ENCODE measurements around the gene COMMD10.

The COMMD10 gene

DNA sequence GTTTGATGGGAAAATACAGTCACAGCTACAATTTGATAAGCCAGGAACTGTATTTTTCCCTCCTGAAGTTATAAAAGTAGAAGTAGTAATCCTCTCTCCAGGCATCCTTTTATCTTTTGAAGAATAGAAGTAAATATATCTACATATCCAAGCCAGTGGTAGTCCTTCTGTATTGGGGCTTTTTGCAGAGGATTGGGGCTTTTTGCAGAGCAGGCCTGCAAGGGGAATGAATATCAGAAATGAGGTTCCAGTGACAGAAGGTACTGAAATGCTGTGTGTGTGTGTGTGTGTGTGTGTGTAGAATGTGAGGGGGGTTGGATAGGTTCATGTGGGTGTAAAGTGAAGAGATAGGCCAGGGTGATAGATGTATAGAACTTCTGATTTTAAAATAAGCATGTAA lies 127.4 kb downstream of the COMMD10 start:
- no peaks in the 10 kb centered on the region for H3K36me3 ChIP-seq
- no peak overlapping the region for H3K27ac ChIP-seq
- no peak for DNase-seq
- no peak overlapping the region for H3K4me3 ChIP-seq
- TF ChIP-seq, protein P1, sequence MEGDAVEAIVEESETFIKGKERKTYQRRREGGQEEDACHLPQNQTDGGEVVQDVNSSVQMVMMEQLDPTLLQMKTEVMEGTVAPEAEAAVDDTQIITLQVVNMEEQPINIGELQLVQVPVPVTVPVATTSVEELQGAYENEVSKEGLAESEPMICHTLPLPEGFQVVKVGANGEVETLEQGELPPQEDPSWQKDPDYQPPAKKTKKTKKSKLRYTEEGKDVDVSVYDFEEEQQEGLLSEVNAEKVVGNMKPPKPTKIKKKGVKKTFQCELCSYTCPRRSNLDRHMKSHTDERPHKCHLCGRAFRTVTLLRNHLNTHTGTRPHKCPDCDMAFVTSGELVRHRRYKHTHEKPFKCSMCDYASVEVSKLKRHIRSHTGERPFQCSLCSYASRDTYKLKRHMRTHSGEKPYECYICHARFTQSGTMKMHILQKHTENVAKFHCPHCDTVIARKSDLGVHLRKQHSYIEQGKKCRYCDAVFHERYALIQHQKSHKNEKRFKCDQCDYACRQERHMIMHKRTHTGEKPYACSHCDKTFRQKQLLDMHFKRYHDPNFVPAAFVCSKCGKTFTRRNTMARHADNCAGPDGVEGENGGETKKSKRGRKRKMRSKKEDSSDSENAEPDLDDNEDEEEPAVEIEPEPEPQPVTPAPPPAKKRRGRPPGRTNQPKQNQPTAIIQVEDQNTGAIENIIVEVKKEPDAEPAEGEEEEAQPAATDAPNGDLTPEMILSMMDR (IDR thresholded peaks at IDR 0.05), result no peak
- intact Hi-C loops (cut with DNase I; ENCODE audit: low total_unique reads), result no loop called here
- H3K9me3 ChIP-seq, result no peaks in the 10 kb centered on the region
- H3K27me3 ChIP-seq, result no peaks in the 10 kb centered on the region
- no peaks in the 10 kb centered on the region for H3K4me1 ChIP-seq

DNA sequence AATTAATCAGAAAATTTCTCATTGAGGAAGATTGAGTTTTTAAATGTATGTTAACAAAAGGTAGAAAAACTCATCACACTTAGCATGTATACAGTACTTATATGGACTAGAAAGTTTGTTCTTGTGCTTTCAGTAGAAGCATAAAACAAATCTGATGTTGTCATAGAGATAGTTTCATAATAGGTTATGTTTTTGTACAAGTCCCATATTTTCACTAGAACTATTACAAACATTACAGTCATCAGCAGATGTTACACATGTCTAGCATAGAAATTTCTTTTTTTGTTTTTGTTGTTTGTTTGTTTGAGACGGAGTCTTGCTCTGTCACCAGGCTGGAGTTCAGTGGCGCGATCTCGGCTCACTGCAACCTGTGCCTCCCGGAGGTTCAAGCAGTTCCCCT lies 131.4 kb downstream of the COMMD10 start:
- intact Hi-C loops (cut with DNase I; ENCODE audit: low total_unique reads), result no loop called here
- H3K36me3 ChIP-seq, result no peaks in the 10 kb centered on the region
- H3K4me3 ChIP-seq, result no peak overlapping the region
- no peaks in the 10 kb centered on the region for H3K27me3 ChIP-seq
- H3K27ac ChIP-seq, result no peak overlapping the region
- no peaks in the 10 kb centered on the region for H3K9me3 ChIP-seq
- H3K4me1 ChIP-seq, result peaks cover 0 to 3% (median 0%) of the 10 kb centered on the region in 4 donors
- DNase-seq, result no peak
- TF ChIP-seq, protein P1 (IDR thresholded peaks at IDR 0.05), result no peak

DNA sequence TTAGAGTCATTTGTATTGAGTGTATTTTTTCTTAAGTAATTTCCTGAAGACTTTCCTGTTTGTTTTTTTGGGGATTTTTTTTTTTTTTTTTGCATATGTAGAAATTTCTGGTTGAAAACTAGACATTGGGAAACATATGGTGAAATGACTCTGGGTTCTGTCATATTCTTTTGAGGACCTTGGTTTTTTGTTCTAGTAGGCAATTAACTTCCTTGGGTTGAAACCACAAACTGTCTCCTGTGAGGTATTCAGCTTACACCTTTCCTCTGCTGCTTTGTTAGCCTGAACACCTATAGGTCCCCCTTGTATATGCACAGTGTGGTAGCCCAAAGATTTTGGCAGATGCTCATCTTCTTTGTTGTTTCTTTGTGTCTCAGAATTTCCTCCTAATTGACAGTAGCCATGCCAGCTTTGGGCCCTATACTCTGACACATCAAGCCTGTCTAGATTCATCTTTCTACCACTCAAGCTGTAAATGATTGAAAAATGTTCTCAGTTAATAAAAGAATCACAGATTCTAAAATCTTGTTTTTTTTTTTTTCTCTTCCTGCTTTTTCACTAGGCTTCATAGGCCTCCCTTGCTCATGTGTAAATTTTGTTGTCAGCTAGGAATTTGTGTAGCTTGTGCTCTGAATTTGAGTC lies 140.6 kb downstream of the COMMD10 start:
- H3K4me1 ChIP-seq, result no peaks in the 10 kb centered on the region
- intact Hi-C loops (cut with DNase I; ENCODE audit: low total_unique reads), result no loop called here
- H3K27me3 ChIP-seq, result no peaks in the 10 kb centered on the region
- no peak for DNase-seq
- TF ChIP-seq, protein P1 (IDR thresholded peaks at IDR 0.05), result no peak
- no peaks in the 10 kb centered on the region for H3K9me3 ChIP-seq
- H3K4me3 ChIP-seq, result no peak overlapping the region
- H3K36me3 ChIP-seq, result peaks cover 0 to 8% (median 0%) of the 10 kb centered on the region in 3 donors
- H3K27ac ChIP-seq, result no peak overlapping the region

DNA sequence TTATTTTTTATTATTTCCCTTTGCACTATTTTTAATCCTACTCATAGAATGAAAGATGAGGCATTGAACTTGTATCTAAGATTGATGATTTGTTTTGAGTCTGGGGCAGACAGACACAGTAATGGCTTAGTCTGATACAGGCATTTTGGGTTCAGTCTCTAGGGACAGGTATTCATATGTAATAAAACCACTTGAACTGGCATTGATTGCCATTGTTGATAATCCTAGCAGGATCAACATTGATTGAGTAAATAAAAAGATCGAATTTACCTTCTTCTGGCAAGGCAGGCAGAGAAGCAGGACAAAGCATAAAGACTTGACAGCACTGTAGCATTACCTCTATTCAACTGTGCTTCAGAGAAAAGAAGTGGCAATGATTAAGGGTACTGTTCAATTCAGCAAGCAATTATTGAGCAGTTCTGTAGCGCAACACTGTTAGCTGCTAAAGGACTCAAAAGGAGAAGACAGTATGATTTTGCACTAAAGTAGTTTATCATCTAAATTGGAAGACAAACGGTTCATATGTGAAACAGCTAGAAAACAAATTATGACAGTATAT lies 144.4 kb downstream of the COMMD10 start:
- H3K36me3 ChIP-seq, result peaks cover 0 to 7% (median 0%) of the 10 kb centered on the region in 3 donors
- TF ChIP-seq, protein P1 (IDR thresholded peaks at IDR 0.05), result no peak
- H3K9me3 ChIP-seq, result no peaks in the 10 kb centered on the region
- H3K27me3 ChIP-seq, result no peaks in the 10 kb centered on the region
- intact Hi-C loops (cut with DNase I; ENCODE audit: low total_unique reads), result no loop called here
- no peak overlapping the region for H3K4me3 ChIP-seq
- no peaks in the 10 kb centered on the region for H3K4me1 ChIP-seq
- no peak for DNase-seq
- no peak overlapping the region for H3K27ac ChIP-seq

DNA sequence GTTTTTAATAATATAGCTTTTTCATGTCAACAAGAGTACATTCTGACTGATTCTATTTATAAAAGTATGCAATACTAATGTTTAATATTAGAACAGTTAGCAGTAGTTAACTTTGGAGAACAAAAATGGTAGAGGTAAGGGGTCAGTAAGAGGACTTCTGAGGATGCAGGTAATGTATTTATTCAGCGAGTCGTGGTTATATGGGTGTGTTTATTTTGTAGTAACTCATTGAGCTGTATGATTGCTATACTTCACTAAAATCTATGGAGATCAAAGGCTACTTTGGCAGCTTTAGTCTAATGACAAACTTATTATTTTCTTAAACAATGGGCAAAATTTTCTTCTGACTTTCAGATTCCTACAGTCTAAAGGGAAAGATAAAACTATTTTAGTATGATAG lies 146.5 kb downstream of the COMMD10 start:
- H3K36me3 ChIP-seq, result no peaks in the 10 kb centered on the region
- no peaks in the 10 kb centered on the region for H3K27me3 ChIP-seq
- intact Hi-C loops (cut with DNase I; ENCODE audit: low total_unique reads), result no loop called here
- no peaks in the 10 kb centered on the region for H3K4me1 ChIP-seq
- no peak for DNase-seq
- TF ChIP-seq, protein P1 (IDR thresholded peaks at IDR 0.05), result no peak
- H3K9me3 ChIP-seq, result no peaks in the 10 kb centered on the region
- H3K27ac ChIP-seq, result no peak overlapping the region
- H3K4me3 ChIP-seq, result no peak overlapping the region

Measured in tibial artery (tissue), 4 donors.